Endothelial cell of umbilical vein (primary cell): ENCODE results near the gene PRUNE2.

ENCODE experiments used
- EZH2 ChIP-seq: IDR thresholded peaks from 2 replicates; pipeline ENCODE4 v1.6.1; 2012; ENCODE audit warnings: borderline replicate concordance, low read depth, mild to moderate bottlenecking, moderate library complexity, low read length, inconsistent platforms; ENCODE audit not compliant: severe bottlenecking
- FOS ChIP-seq: IDR thresholded peaks from 2 replicates; pipeline ENCODE4 v1.6.1; 2011; ENCODE audit warnings: mild to moderate bottlenecking, low read length, moderate library complexity, borderline replicate concordance; ENCODE audit not compliant: insufficient read depth
- MYC ChIP-seq: IDR thresholded peaks from one replicate; pipeline ENCODE4 v1.6.1; 2011; ENCODE audit warnings: mild to moderate bottlenecking, low read depth, low read length
- POLR2A ChIP-seq: IDR thresholded peaks from 2 replicates; pipeline ENCODE4 v1.6.1; 2012; ENCODE audit warnings: low read depth, mild to moderate bottlenecking, control low read depth, low read length
- POLR2AphosphoS5 ChIP-seq: IDR thresholded peaks from 2 replicates; pipeline ENCODE4 v1.6.1; 2012; ENCODE audit warnings: low read depth, mild to moderate bottlenecking, control low read depth, low read length, moderate library complexity; ENCODE audit not compliant: insufficient read depth
- TF ChIP-seq, protein P1 (sequence below), 2 donors: IDR thresholded peaks; 1 replicate in 1 of 2; 2 replicates in 1 of 2; pipeline ENCODE4 v1.5.1; 2011; ENCODE audit warnings: low read length in 2 of 2, mild to moderate bottlenecking in 2 of 2, moderate library complexity in 2 of 2, control low read depth in 1 of 2, inconsistent platforms in 1 of 2, low read depth in 1 of 2; ENCODE audit not compliant: insufficient read depth in 1 of 2; ENCODE audit errors: extremely low read depth in 1 of 2
- TF ChIP-seq, protein P2 (sequence below): IDR thresholded peaks from 2 replicates; pipeline ENCODE4 v1.6.1; 2011; ENCODE audit not compliant: insufficient read depth, insufficient read length

DNA sequence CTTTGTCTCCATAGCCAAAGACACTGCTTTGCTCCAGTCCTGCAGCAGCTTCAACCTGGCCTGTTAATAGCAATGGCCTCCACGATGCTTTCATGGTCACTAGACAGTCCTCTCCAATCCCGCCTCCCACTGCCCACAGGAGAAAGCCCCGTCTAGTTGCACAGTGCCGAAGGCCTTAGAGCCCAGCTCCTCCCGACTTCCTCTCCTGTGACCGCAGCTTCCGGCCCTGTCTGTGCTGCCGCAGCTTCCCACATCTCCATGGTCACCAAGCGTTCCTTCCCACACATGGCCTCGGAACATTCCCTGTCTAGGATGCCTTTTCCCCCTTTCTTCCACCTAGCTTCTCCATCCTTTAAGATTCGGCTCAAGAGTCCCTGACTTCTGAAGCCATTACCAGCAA lies 118.2 kb downstream of the PRUNE2 start:
- TF ChIP-seq POLR2AphosphoS5 (no peak), EZH2 (no peak), POLR2A (no peak), MYC (no peak), FOS (no peak)
- TF ChIP-seq, protein P1, sequence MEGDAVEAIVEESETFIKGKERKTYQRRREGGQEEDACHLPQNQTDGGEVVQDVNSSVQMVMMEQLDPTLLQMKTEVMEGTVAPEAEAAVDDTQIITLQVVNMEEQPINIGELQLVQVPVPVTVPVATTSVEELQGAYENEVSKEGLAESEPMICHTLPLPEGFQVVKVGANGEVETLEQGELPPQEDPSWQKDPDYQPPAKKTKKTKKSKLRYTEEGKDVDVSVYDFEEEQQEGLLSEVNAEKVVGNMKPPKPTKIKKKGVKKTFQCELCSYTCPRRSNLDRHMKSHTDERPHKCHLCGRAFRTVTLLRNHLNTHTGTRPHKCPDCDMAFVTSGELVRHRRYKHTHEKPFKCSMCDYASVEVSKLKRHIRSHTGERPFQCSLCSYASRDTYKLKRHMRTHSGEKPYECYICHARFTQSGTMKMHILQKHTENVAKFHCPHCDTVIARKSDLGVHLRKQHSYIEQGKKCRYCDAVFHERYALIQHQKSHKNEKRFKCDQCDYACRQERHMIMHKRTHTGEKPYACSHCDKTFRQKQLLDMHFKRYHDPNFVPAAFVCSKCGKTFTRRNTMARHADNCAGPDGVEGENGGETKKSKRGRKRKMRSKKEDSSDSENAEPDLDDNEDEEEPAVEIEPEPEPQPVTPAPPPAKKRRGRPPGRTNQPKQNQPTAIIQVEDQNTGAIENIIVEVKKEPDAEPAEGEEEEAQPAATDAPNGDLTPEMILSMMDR (IDR thresholded peaks at IDR 0.05; ENCODE audit: extremely low read depth in 1 of 2, insufficient read depth in 1 of 2, low read depth in 1 of 2, low read length in 2 of 2): no peak
- TF ChIP-seq, protein P2, sequence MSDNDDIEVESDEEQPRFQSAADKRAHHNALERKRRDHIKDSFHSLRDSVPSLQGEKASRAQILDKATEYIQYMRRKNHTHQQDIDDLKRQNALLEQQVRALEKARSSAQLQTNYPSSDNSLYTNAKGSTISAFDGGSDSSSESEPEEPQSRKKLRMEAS: no peak
